A549 (cell line): Measurements from ENCODE around the gene RASGRP2. TPM values are rescaled to one million over a fixed set of nuclear protein-coding genes. Genes with fewer than 3 reads are reported as not detected.

ENCODE experiments used
- ATAC-seq, 2 experiments: fragments of 200-7000 bp in 1 of 2; fragments of >200 bp in 1 of 2; cut with Nextera tagmentation in 1 of 2; cut with Tn5 transposase in 1 of 2; 3 replicates each; pipeline versions ENCODE4 v1.8.0 to v1.9.1; 2018 to 2020; ENCODE audit warnings: mild to moderate bottlenecking in 1 of 2, moderate library complexity in 1 of 2
- CTCF ChIA-PET: fragments of 300-600 bp; sonication (Branson Sonifier 250); formaldehyde crosslinking; extraction: SDS; loops from one replicate; lab custom pipeline; 2021; ENCODE audit warnings: antibody characterized with exemption, inconsistent platforms; lab: Yijun Ruan, JAX
- POLR2A ChIA-PET: fragments of 350-600 bp; formaldehyde crosslinking; extraction: SDS; loops from one replicate; lab custom pipeline; 2021; ENCODE audit warnings: antibody characterized with exemption, inconsistent platforms; lab: Yijun Ruan, JAX
- DNase-seq, 2 experiments: peaks; one replicate each; pipeline versions ENCODE4 v3.0.0 to v3.0.0-alpha.2; 2011 to 2016; ENCODE audit warnings: low read depth in 1 of 2, low spot score in 1 of 2
- FAIRE-seq: peaks from 2 replicates; lab custom pipeline; 2011; peaks lifted over from hg19 to GRCh38; lab: Jason Lieb, UNC
- H3K27ac ChIP-seq, 2 experiments: fragments of >200 bp; sonication (Bioruptor Twin); formaldehyde crosslinking; 3 replicates each; pipeline ENCODE4 v1.5.1; 2016 to 2017
- H3K4me1 ChIP-seq: fragments of >200 bp; sonication (Bioruptor Twin); formaldehyde crosslinking; 3 replicates; pipeline ENCODE4 v1.6.1; 2016
- H3K4me2 ChIP-seq: fragments of >200 bp; sonication (Bioruptor Twin); formaldehyde crosslinking; 3 replicates; pipeline ENCODE4 v1.6.1; 2016
- H3K4me3 ChIP-seq: fragments of >200 bp; sonication (Bioruptor Twin); formaldehyde crosslinking; 3 replicates; pipeline ENCODE4 v1.5.1; 2016
- H3K9me3 ChIP-seq: fragments of >200 bp; sonication (Bioruptor Twin); formaldehyde crosslinking; 3 replicates; pipeline ENCODE4 v1.6.1; 2016
- CBX8 ChIP-seq: fragments of 200-600 bp; sonication (generic); IDR thresholded peaks from 2 replicates; pipeline ENCODE4 v1.6.1; 2016
- CEBPB ChIP-seq, 2 experiments: fragments of >200 bp in 1 of 2; sonication (Bioruptor Twin) in 1 of 2; formaldehyde crosslinking in 1 of 2; IDR thresholded peaks; 2 replicates each; pipeline ENCODE4 v1.6.1; 2012 to 2016
- EHMT2 ChIP-seq: fragments of 200-600 bp; sonication (generic); IDR thresholded peaks from 2 replicates; pipeline ENCODE4 v1.6.1; 2016; ENCODE audit warnings: antibody characterized with exemption, low read depth, mild to moderate bottlenecking, moderate library complexity
- ESRRA ChIP-seq: fragments of 150-350 bp; IDR thresholded peaks from 2 replicates; pipeline ENCODE4 v1.6.1; 2014; ENCODE audit warnings: mild to moderate bottlenecking, low read length, borderline replicate concordance
- FOXS1 ChIP-seq: fragments of 250-450 bp; sonication (Bioruptor Pico); IDR thresholded peaks from 2 replicates; pipeline ENCODE4 v1.5.0; 2020; ENCODE audit warnings: mild to moderate bottlenecking, moderate library complexity
- HDAC2 ChIP-seq: fragments of 200-600 bp; sonication (generic); IDR thresholded peaks from 2 replicates; pipeline ENCODE4 v1.6.1; 2016
- HOXB5 ChIP-seq: fragments of 250-450 bp; sonication (Bioruptor Pico); IDR thresholded peaks from 2 replicates; pipeline ENCODE4 v1.5.0; 2020; ENCODE audit warnings: mild to moderate bottlenecking, moderate library complexity
- JUNB ChIP-seq: fragments of >200 bp; sonication (Bioruptor Twin); formaldehyde crosslinking; IDR thresholded peaks from 2 replicates; pipeline ENCODE4 v1.6.1; 2016
- KDM1A ChIP-seq: fragments of 200-600 bp; sonication (generic); IDR thresholded peaks from 2 replicates; pipeline ENCODE4 v1.6.1; 2016; ENCODE audit warnings: low read depth, mild to moderate bottlenecking
- MAZ ChIP-seq: fragments of 150-350 bp; IDR thresholded peaks from 2 replicates; pipeline ENCODE4 v1.6.1; 2014; ENCODE audit warnings: antibody characterized with exemption, low read depth, low read length, borderline replicate concordance
- NR3C1 ChIP-seq: fragments of >200 bp; sonication (Bioruptor Twin); formaldehyde crosslinking; IDR thresholded peaks from 3 replicates; pipeline ENCODE4 v1.6.1; 2017
- RARB ChIP-seq: fragments of 250-450 bp; sonication (Bioruptor Pico); IDR thresholded peaks from 2 replicates; pipeline ENCODE4 v1.8.0; 2021; ENCODE audit warnings: mild to moderate bottlenecking, moderate library complexity
- RCOR1 ChIP-seq: fragments of 150-350 bp; IDR thresholded peaks from 2 replicates; pipeline ENCODE4 v1.6.1; 2014; ENCODE audit warnings: antibody characterized with exemption, low read length, low read depth
- SMC3 ChIP-seq: fragments of >200 bp; sonication (Bioruptor Twin); formaldehyde crosslinking; IDR thresholded peaks from 3 replicates; pipeline ENCODE4 v1.6.1; 2018; ENCODE audit warnings: inconsistent platforms
- ZC3H11A ChIP-seq: fragments of 450-650 bp; IDR thresholded peaks from 2 replicates; pipeline ENCODE4 v1.6.1; 2014; ENCODE audit warnings: antibody characterized with exemption, mild to moderate bottlenecking
- ZNF302 ChIP-seq: fragments of 250-450 bp; sonication (Bioruptor Pico); IDR thresholded peaks from 2 replicates; pipeline ENCODE4 v1.9.0; 2021; ENCODE audit warnings: inconsistent platforms, mild to moderate bottlenecking, moderate library complexity
- WGBS: methylation state at CpG from one replicate; pipeline ENCODE4 v1.1.6; 2017; ENCODE audit errors: missing lambda C conversion rate; 5-methylcytosine and 5-hydroxymethylcytosine counted together
- polyA plus RNA-seq, 4 experiments: library from polyadenylated mRNA; depleted of rRNA in 3 of 4; stranded (reverse); fragments of >200 nt; fragmentation: RNase III in 1 of 4; extraction: RNeasy Plus Mini Kit Qiagen cat#74134 plus additional on column Dnase treatment in 1 of 4; gene quantifications; 2 replicates in 3 of 4; 3 replicates in 1 of 4; pipeline ENCODE4 v1.2.3, GENCODE V29; 2011 to 2017
- TF ChIP-seq, protein P1 (sequence below): IDR thresholded peaks from 2 replicates; pipeline ENCODE4 v1.6.1; 2012
- TF ChIP-seq, protein P2 (sequence below): fragments of 200-600 bp; sonication (generic); IDR thresholded peaks from 2 replicates; pipeline ENCODE4 v1.6.1; 2016; ENCODE audit warnings: antibody characterized with exemption, mild to moderate bottlenecking, moderate library complexity
- TF ChIP-seq, protein P3 (sequence below): fragments of 250-450 bp; sonication (Bioruptor Pico); IDR thresholded peaks from 2 replicates; pipeline ENCODE4 v1.5.0; 2020; ENCODE audit warnings: low read depth, mild to moderate bottlenecking, moderate library complexity
- TF ChIP-seq, protein P4 (sequence below): IDR thresholded peaks from 2 replicates; pipeline ENCODE4 v1.6.1; 2012
- TF ChIP-seq, protein P5 (sequence below): fragments of >200 bp; sonication (Bioruptor Twin); formaldehyde crosslinking; IDR thresholded peaks from 2 replicates; pipeline ENCODE4 v1.6.1; 2016

RASGRP2 gene
- polyA plus RNA-seq, 2 of the 4 experiments (the other 2 are of a cell fraction), result 0.88 to 0.89 TPM

DNA sequence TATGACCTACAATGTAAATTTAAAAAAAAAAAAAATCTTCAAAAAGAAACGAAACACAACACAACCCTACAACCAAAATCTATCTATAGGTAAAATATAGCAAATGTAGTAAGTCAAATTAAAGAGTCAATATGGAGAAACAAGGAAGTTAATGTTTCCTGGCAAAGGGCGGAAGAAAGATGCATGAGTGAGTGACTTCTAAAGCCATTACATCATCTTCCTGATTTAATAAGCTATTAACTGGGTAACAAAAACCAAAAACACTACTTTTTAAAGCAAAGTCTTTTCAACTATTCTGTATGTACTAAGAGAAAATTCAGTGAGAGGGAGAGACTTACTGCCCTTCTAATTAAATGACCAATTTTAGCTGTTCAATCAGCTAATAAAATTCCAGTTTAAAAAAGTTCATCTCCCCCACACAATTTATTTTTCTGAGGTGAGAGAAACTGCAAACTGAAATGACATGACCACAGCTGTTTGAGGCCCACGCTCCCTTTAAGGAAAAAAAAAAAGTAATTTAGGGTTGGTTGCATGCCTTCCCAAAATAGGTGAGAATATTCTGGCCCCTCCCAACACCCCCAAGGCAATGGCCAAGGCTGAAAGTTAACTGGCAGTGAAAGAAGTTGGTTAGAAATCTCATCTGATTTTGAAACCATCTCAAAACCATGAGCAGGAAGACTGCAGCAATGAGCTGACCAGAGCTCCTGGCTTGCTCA, 28.5 kb upstream of the RASGRP2 start:
- 88% methylated on average over 3 of the region's 3 CpGs for WGBS
- Histone ChIP-seq H3K4me2 (no peak overlapping the region), H3K9me3 (no peaks in the 10 kb centered on the region), H3K4me3 (no peak overlapping the region), H3K27ac (no peak overlapping the region), H3K4me1 (peaks cover 37% of the 10 kb centered on the region)
- FAIRE-seq (no peak), DNase-seq (no peak), ATAC-seq (no peak)
- ChIA-PET POLR2A (no interaction called here), CTCF (interaction anchor here (0.7 to 1.5 kb wide), 4 partner anchors 9 to 346 kb away, joined by 3 to 9 read pairs (median 3); no protein-coding TSS in a partner anchor)
- no peak for TF ChIP-seq JUNB
- TF ChIP-seq NR3C1, result no peak
- TF ChIP-seq HDAC2, result no peak

DNA sequence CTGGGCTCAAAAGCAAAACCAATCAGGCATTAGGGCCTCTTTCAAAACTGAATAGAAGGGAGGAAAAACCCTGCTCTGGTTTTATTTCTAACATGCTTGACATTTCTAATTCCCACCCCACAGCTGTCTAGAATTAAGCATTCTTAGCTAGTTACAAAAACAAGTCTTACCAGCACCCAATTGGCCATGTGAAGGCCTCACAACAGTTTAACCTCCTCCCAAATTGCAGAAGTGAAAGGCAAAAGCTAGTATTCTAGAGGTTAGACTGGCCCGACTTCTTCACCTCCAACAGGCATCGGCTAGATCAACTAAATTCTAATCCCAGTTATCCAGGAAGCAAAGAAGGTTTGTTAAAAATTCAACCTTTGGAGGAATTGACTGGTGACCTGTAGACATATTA, 27.9 kb upstream of the RASGRP2 start:
- no peak for DNase-seq
- no peak for FAIRE-seq
- Histone ChIP-seq H3K4me2 (no peak overlapping the region), H3K4me3 (no peak overlapping the region), H3K4me1 (peaks cover 37% of the 10 kb centered on the region), H3K27ac (no peak overlapping the region), H3K9me3 (no peaks in the 10 kb centered on the region)
- WGBS, result 95% methylated on average over 2 of the region's 2 CpGs
- no peak for ATAC-seq
- CTCF ChIA-PET, result interaction anchor here (0.7 to 2.5 kb wide), 6 partner anchors 8 to 346 kb away, joined by 3 to 11 read pairs (median 3); partner anchors contain the start of gene RASGRP2
- POLR2A ChIA-PET, result no interaction called here
- TF ChIP-seq ESRRA (no peak), CEBPB (IDR thresholded peaks at IDR 0.05) (no peak), RARB (no peak)
- TF ChIP-seq, protein P1, sequence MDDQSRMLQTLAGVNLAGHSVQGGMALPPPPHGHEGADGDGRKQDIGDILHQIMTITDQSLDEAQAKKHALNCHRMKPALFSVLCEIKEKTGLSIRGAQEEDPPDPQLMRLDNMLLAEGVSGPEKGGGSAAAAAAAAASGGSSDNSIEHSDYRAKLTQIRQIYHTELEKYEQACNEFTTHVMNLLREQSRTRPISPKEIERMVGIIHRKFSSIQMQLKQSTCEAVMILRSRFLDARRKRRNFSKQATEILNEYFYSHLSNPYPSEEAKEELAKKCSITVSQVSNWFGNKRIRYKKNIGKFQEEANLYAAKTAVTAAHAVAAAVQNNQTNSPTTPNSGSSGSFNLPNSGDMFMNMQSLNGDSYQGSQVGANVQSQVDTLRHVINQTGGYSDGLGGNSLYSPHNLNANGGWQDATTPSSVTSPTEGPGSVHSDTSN, result no peak
- TF ChIP-seq, protein P2, sequence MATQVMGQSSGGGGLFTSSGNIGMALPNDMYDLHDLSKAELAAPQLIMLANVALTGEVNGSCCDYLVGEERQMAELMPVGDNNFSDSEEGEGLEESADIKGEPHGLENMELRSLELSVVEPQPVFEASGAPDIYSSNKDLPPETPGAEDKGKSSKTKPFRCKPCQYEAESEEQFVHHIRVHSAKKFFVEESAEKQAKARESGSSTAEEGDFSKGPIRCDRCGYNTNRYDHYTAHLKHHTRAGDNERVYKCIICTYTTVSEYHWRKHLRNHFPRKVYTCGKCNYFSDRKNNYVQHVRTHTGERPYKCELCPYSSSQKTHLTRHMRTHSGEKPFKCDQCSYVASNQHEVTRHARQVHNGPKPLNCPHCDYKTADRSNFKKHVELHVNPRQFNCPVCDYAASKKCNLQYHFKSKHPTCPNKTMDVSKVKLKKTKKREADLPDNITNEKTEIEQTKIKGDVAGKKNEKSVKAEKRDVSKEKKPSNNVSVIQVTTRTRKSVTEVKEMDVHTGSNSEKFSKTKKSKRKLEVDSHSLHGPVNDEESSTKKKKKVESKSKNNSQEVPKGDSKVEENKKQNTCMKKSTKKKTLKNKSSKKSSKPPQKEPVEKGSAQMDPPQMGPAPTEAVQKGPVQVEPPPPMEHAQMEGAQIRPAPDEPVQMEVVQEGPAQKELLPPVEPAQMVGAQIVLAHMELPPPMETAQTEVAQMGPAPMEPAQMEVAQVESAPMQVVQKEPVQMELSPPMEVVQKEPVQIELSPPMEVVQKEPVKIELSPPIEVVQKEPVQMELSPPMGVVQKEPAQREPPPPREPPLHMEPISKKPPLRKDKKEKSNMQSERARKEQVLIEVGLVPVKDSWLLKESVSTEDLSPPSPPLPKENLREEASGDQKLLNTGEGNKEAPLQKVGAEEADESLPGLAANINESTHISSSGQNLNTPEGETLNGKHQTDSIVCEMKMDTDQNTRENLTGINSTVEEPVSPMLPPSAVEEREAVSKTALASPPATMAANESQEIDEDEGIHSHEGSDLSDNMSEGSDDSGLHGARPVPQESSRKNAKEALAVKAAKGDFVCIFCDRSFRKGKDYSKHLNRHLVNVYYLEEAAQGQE, result no peak
- TF ChIP-seq, protein P3, sequence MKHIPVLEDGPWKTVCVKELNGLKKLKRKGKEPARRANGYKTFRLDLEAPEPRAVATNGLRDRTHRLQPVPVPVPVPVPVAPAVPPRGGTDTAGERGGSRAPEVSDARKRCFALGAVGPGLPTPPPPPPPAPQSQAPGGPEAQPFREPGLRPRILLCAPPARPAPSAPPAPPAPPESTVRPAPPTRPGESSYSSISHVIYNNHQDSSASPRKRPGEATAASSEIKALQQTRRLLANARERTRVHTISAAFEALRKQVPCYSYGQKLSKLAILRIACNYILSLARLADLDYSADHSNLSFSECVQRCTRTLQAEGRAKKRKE (CRISPR knock-in tag), result no peak
- TF ChIP-seq, protein P4, sequence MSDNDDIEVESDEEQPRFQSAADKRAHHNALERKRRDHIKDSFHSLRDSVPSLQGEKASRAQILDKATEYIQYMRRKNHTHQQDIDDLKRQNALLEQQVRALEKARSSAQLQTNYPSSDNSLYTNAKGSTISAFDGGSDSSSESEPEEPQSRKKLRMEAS, result no peak

DNA sequence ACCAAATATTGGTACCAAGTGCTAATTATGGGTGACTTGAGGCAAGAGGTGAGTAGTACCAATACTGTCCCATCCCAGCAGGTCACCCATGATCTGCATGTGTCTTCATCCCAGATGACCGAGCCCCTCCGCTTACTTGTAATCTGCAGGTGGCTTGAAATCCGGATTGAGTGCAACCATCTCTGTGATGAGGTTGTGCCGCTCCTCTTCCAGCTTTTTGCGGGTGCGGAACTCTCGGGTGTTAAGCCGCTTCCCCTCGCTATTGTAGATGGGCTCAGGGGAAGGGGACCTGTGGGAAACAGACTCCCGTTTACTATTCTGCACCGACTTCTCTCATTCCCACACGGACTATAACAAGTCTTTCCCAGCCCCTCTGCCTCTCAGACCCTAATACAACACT, 26.2 kb upstream of the RASGRP2 start:
- ChIA-PET CTCF (interaction anchor here (0.9 to 2.5 kb wide), 6 partner anchors 8 to 37 kb away, joined by 3 to 11 read pairs (median 4); partner anchors contain the start of gene RASGRP2), POLR2A (interaction anchor here (0.6 kb wide), 1 partner anchor 8 kb away, joined by 3 read pairs; the partner anchor contains the start of gene SF1)
- FAIRE-seq (no peak), DNase-seq (no peak), ATAC-seq (no peak)
- H3K4me2 ChIP-seq, result no peak overlapping the region
- H3K4me1 ChIP-seq, result peaks cover 19% of the 10 kb centered on the region; the same call in 2 of the 3 replicates
- WGBS, result 89% methylated on average over 12 of the region's 12 CpGs
- H3K27ac ChIP-seq, result no peak overlapping the region
- TF ChIP-seq RCOR1 (no peak), HOXB5 (CRISPR knock-in tag) (no peak), MAZ (no peak), KDM1A (no peak), ZNF302 (no peak), EHMT2 (no peak), FOXS1 (CRISPR knock-in tag) (no peak), SMC3 (no peak), CBX8 (no peak), ZC3H11A (no peak)
- TF ChIP-seq, protein P5, sequence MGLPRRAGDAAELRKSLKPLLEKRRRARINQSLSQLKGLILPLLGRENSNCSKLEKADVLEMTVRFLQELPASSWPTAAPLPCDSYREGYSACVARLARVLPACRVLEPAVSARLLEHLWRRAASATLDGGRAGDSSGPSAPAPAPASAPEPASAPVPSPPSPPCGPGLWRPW, result no peak
- TF ChIP-seq, protein P1, result no peak
- H3K4me3 ChIP-seq, result no peak overlapping the region
- H3K9me3 ChIP-seq, result no peaks in the 10 kb centered on the region
